Nucleus accumbens (tissue), 56 donors: ENCODE data around the gene RHBDL3.
A peak's percentile ranks its signal among the peaks of the same experiment; 100 is the strongest.

ENCODE experiments used
- DNase-seq, 56 donors: peaks; one replicate each; lab custom pipeline; 2025; lab: John Stamatoyannopoulos, UW

Gene RHBDL3

DNA sequence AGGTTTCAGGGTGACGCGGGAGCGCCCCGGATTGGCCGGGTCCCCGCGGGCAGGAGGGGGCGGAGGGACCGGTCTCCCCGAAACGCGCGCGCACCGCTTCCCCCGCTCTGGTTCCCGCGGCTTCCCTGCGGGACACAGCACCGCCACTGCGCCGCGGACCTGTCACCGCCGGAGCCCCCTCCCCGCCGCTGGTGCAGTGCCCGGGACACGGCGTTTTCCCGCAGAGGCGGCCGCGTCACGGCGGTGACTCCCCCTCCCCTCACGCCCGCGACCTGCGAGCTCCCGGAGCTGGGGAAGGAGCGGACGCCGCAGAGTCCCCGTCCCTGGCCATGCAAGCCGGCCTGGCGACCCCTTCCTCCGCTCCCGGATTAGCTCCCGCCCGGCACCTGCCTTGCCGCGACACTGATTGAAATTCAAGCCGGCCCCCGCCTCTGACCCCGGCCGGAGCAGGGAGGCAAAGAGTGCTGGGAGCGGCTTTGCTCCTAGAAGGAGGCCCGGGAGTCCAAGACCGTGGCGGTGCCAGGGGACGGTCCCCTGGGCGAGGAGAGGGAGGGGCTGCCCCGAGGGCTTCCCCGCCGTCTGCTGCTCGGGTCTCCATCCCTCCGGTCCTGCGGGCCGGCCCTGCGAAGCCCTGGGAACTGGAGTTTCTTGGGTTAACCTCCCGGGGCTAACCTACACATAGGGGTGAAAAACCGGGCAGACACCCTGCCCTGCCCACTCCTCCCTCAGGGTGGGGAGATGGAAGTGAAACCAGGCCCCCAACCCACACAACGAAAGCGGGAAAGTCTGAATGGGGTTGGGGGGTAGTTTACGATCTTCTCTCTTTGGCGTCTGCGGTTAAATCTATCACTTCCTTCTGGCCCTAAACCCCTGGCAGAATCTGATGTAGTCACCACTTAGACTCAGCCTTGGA lies 1.0 kb downstream of the RHBDL3 start:
- peak in 3 of 56 donors; percentile 21 to 64 (median 41) for DNase-seq

DNA sequence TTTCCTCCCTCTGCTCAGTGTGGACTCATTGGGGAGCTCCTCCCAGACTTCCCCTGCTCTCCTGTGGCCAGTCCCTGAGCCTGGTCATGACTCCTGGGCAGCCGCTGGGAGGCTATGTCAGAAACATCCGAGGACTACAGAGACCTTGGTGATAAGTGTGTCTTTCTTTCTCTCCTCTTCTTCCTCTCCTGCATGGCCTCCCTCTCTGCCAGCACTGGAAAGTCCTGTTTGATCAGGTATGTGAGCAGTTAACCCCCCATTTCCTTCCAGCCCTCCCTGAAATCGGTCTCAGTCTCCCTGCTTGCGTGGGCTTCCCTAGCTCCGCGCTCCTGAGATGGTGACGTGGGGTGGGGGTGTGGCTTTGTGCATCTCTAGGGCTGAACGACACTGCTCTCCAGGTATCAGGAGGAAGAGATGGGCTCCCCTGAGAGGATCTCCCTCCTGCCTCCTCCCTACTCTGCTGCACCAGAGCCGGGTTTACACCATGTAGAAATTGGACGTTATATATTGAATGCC lies 2.1 kb downstream of the RHBDL3 start:
- DNase-seq: peak in 30 of 56 donors; percentile 6 to 79 (median 41)

DNA sequence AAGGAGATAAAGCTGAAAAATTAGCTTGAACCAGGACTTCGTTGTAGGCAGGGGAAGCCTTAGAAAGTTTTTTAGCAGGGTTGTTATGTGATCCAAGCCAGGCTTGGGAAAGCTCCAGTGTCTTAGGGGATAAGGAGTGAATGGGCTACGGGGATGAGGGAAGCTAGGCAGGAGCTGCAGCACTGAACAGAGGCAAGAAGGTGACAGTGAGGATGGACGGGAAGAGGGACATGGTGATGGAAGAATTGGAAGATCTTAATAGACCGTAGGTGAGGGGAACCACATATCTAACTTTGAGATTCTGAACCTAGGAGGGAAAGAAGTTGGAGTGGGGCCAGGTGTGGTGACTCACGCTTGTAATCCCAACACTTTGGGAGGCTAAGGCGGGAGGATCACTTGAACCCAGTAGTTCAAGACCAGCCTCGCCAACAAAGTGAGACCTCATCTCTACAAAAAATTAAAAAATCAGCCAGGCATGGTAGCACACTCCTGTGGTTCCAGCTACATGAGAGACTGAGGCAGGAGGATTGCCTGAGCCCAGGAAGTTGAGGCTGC lies 3.2 kb downstream of the RHBDL3 start:
- DNase-seq: no peak

DNA sequence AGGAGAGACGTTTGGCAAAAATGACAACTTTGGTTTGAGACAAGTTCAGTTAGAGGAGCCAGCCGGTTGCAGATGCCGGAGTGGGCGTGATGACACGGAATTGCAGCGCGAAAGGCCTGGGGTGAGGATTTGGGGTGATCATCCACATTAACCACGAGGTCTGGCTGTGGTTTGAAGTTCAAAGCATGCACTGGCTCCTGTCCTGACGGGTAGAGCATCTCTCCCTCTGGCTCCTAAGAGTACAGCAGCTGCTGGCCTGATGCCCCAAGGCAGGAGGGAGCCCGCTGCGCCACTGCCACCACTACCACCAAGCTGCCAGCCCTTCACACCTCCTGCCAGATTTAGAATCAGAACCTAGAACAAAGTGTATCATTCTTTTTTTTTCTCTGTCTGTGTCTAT lies 3.7 kb downstream of the RHBDL3 start:
- peak in 4 of 56 donors; percentile 12 to 31 (median 21) for DNase-seq

DNA sequence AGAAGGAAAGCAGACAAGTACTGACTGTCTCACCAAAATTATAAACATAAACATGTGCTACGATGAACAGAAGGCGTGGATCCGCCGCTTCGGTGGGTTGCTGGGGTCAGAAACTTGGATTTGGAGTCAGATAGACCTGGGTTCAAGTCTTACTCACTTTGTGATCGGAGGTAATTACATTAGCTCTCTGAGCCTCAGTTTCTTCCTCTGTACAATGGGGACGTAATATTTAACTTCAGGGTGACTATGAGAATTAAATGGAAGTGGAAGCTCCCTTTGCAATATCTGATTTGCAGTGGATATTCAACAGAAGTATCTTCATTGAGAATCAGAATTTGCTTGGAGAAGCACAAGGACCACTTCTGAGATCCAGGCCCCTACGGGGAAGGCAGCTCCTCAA lies 6.2 kb downstream of the RHBDL3 start:
- no peak for DNase-seq

DNA sequence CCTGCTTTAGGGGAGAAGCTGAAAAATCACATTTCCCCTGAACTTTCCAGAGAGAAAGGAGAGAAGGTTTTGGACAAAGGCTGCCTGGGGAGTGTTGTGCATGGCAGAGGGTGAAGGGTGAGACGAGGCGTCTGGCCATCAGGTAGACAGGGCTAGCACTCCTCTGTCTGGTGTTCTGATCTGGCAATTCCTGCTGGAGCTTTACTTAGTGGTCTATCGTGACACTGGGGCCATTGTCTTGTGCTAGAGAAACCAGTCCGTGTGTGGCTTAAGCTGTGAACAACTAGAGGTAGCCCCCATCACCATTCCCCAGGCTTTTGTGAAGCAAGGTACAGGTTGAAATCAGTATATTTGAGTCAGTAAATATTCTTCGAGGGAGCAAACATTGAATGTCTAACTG lies 8.5 kb downstream of the RHBDL3 start:
- DNase-seq: no peak

DNA sequence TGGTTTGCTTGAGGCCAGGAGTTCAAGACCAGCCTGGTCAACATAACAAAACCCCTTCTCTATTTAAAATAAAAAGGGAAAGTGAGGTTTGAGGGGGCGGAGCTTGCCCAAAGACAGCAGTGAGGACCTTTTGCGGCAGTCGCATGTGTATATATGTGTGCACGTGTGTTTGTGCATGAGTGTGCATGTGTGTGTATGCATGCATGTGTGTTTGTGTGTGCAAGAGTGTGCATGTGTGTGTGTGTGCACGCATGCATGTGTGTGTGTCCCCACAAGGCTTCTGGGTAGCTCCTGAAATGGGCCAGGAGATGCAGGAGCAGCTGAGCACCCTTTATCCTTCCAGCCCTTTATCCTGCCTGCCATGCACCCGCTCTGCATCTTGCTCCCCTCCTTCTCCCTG lies 9.0 kb downstream of the RHBDL3 start:
- no peak for DNase-seq

DNA sequence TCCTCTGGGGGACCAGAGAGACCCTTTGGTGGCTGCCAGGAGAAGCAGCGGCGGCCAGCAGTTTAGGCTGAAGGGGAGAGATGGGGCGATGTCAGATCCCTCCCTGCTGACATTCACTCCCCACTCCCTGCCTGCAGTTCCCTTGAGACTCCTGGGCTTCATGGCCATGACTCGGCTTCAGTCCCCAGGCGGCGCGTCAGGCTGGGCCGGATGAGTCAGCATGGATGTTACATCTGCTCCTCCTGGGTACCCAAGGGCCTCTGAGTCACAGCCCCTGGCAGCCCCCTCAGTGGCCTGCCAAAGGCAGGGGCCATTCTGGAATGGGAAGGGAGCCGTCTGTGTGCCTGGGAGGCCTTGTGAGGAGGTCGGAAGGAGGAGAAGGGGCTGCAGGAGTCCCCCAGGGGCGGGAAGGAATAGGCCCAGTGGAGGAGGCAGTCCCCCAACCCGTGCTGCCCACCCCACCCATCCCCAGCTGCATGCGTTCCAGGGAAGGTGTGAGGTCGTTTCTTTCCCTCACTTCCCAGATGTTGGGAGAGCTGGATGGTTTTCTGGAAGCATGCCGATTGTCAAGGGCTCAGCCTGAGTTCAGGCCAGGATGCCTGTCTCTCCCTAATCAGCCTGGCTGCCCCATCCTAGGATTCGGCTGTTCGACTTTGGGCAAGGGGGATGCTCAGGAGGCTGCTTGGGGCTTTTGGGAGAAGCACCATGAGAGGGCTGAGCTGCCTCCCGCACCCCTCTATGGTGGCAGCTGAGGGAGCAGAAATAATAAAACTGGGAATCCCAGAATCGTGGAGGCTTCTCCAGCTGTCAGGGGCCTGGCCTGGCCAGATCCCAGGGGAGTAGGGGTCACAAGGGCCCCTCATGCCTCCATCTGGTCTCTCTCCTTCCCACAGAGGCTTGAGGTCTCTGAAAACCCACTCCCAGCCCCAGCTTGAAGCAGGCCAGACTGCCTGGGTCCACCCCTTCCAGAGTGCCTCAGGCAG lies 9.7 kb downstream of the RHBDL3 start:
- DNase-seq: peak in 9 of 56 donors; percentile 6 to 89 (median 23)

DNA sequence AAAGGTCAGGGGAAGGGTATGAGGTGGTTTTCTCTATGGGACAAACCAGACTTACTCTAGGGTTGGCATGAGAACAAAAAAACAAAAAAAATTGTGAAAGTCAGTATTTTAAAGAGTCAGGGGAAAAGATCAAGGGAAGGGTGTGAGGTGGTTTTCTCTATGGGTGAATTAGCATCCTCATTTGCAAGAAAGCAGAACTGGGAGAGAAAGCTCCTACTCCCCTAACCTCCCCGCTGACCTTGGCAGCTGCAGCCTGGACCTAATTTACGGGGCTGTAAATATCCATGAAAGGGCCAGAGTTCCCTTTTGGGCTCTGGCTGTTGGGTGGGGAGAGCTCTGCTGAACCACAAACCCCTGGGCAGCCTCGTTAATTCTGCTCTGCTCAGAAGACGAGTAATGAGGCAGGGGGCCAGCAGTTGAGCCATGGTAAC lies 10.6 kb downstream of the RHBDL3 start:
- DNase-seq: no peak

DNA sequence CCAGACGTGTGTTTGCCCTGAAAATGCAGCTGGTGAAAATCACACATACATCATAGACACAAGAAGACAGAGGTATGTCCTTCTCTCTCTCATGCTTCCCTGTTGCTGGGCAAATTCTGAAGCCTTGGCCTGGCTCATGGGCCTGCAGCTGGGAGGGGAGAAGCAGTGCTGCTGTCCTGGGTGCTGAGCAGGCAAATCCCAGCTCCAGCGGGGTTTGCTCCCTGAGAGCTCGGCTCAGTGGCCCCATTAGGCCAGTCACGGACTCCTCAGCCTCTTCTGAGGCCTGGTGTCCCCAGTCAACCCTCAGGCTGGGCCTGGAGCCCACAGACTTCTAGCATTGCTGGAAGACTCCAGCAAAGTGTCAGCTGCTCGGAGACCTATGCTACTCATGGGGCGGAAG lies 11.7 kb downstream of the RHBDL3 start:
- peak in 14 of 56 donors; percentile 9 to 46 (median 20) for DNase-seq

DNA sequence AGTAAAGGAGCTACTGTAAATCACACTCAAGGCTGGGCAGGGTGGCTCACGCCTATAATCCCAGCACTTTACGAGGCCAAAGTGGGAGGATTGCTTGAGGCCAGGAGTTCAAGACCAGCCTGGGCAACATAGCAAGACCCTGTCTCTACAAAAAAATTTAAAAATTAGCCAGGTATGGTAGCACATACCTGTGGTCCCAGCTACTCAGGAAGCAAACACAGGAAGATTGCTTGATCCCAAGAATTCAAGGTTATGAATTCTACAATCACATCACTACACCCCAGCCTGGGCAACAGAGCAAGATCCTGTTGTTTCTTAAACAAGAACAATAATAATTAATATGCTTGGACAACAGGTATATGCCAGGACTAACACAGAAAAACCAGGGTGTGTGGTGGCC lies 13.2 kb downstream of the RHBDL3 start:
- DNase-seq: no peak

DNA sequence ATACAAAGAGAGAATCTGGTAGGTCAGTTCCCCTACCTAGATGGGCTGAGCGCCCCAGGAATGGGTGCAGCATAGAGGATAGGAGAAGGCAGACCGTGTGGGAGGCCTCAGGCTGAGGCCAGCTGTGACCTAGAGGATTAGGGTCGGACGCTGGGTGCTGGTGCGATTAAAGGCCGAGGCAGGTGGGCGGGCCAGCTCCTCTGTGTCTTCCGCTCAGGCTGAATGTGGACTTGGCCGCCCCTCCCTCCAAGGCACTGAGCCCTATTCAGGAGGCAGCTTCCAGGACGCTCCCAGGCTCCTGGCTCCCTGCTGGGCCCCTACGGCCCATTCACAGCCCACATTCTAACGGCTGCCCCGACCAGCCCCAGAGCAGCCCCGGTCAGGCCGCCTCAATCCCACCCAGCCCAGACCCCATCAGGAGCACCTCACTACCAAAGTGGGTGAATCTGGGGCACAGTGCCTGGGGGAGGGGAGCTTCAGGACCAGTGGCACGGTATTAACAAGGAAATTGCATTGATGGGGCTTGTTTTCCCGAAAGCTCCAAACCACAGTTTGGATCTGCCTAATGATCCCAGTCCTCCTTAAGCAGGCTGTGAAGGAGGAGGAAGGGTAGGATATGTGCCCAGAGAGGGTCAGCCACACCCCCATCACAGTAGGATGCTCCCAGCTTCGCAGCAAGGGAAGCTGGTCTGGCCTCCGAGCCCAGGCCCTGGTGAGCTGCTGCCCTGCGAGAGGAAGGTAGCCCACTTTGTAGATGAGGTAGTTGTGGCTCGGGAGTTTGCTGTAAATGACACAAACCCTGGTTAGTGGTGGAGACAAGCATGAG lies 14.5 kb downstream of the RHBDL3 start:
- DNase-seq: no peak

DNA sequence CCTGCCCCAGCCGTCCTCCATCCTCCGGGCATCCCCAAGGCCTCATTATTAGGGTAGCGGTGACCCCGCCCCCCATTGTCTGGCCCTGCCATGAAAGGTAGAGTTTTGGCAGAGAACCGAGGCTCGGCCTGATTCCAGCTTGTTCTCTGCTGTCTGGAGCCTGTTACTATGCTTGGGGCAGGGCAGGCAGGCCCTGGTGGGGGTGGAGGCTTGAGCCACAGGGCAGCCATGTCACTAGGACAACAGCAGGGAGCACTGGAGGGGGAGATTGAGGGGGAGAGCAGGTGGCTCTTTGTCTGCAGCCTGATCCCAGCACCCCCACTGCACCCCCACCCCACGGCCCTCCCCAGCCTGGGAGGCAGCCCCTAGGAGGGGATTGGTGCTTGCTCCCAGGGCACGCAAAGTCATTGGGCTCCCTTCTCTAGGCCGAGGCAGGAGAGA lies 15.4 kb downstream of the RHBDL3 start:
- DNase-seq: peak in 4 of 56 donors; percentile 10 to 65 (median 38)

DNA sequence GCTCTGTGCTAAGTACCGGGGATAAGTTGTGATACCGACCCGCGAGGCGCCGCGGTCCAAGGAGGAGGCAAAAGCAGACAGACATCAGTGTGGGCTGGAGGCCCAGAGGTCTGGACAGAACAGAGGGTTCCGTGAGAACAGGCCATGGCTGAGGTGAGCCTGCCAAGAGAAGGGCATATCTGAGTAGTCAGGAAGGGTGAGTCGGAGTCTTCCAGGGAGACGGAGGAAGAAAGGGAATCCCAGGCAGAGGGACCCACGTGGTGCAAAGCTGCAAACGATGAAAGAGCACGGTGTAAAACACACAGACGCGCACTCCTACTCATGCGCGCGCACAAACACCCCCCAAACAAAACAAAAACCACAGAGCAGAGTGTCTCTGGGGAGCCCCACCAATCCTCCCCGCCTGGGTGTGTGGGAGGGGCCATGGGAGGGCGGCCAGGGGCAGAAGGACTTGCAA lies 18.1 kb downstream of the RHBDL3 start:
- peak in 26 of 56 donors; percentile 10 to 57 (median 24) for DNase-seq

DNA sequence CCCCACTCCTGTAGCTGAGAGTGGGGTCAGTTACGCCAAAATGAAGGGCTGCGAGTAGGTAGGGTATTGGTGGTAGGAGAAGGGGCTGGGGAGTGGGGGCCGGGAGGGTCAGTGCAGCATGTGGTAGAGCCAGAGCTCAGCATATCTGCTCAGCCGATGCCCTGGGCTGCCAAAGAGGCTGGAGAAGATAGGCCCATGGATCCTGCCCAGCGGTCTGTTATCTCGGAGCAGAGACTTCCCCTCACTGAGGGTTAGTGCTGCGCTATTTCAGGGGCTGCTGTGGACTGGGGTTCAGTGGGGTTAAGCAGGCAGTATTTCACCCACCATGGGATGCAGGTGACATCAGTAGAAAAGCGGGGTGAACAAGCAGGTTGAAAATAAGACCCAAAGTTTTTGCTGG lies 19.7 kb downstream of the RHBDL3 start:
- DNase-seq: no peak

DNA sequence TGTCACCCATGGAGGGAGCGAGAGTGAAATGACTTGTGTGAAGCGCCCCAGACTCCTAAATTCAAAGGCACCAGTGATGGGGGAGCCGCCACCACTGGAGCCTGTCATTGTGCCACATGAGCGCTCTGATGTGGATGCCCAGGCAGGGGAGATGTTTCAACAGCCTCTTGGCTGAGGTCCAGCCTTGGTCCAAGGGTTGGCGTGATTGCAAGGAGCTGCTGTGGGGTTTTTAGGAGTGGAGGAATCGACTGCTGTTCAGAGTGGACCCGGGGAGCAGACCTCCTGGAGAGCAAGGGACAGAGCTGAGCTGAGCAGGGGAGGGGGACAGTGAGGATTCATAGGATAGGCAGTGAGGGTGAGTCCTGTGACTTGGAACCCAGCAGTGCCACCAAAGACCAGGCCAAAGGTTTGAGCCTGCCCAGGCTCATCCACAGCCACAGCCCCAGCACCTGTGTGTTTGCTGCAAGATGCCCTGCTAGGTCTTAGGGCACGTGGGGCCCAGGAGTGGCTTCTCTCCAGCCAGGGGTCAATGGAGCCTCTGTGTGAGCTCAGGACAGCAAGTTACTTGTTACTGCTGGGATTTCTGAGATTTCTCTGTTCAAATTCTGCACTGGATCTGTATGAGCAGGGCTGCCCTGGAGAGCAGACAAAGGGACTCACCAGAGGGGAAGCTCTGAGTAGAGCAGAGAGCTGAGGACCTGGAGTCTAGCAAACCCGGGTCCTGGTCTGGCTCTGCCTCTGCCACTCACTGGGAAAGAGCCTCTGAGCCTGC lies 20.3 kb downstream of the RHBDL3 start:
- DNase-seq: peak in 50 of 56 donors; percentile 19 to 84 (median 62)

DNA sequence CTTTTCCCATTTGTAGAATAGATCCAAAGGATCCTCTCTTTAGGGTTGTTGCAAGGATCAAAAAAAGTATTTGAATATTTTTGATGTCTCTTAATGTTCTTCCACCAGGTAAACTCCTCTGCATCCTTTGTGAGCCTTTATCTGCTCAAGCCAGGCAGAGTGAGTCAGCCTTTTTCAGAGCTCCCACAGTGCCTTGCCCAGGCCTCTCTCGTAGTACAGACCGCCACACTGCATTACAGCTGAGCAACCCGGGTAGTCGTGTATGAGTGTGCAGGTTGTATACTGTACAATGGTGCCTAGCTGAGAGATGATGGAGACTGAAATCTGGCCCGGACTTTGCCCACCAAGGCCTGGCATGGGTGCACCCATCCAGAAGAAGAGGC lies 20.9 kb downstream of the RHBDL3 start:
- DNase-seq: peak in 1 of 56 donors; percentile 10

DNA sequence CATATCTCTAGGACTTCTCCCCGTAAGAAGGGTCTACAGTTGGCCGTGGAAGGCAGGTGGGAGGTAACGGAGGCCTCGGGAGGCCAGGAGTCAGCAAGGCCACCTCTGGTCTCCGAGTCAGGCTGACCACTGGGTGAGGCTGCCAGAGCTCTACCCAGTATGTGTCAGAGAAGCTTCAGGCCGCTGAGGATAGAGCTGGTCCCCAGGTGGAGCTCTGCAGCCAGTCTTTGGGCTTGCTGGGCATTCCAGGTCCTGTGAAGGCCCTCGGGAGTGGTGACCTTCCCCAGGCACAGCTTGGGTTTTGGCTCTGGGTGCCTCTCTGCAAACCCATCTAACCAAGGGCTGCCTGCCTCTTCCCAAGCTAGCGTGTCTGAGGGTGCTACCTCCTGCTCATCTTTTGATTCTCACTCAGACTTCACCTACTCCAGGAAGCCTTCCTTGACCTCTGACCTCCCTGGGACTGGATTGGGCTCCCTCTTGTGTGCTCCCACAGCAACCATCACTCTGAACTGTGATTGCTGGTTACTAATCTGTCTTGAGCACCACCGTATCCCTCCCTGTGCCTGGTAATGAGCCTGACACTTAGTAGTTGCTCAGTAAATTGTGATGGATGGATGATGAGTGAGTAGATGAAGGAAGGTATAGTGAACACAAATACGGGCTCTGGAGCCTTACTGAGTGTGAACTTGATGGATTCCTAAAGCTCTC lies 22.3 kb downstream of the RHBDL3 start:
- no peak for DNase-seq
